DMS79 (cell line): Measurements from ENCODE around the gene SLC4A1.

Experiments used
- DNase-seq: peaks from one replicate; lab custom pipeline; 2025; lab: John Stamatoyannopoulos, UW

The SLC4A1 gene

GRCh38 chr17:44283344-44284023 is 15.5 kb upstream of the SLC4A1 start:
- no peak for DNase-seq

- no peak for DNase-seq
Observed at GRCh38 chr17:44282264-44282663, 14.3 kb upstream of the SLC4A1 start.

DNA sequence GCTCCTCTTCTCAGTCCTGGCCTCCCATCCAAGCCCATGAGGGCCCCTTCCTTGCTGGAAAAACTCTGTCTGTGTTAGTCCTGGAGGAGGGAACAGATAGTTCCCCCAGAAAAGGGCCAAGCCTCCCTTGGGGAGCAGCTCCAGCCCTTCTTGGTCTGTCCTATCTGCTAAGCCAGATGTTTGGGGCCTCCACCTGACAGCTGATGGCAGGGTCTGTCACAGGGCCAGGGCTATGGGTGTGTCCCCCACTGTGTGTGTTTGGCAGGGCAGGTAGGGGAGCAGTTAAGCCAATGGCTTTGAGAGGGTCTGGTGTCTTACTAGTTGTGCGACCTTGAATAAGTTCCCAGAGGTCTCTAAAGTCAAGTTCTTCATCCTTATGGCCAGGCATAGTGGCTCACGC is 13.6 kb upstream of the SLC4A1 start:
- no peak for DNase-seq

DNA sequence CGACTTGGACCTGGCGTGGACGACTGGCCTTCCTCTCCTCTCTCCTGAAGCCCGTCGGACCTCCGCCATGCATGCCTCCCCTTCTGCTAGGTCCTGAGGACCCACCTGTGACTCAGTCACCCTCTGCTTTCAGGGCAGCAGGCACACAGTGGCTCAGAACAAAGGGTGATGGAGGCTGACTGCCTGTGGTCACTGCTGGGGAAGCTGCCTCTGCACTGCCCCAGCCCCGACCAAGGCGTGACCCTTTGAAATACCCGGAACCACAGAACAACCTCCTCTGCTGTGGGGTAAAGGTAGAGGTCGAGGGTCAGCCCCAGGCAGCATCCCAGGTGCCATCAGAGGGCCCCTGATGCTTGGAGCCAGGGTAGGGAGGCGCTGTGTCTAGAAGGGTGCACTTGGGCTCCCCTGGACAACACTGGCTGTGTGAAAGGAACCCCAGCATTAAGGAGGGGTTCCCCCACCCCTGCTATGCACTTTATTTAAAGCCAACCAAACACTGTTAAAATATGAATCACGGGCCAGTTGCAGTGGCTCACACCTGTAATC is 12.5 kb upstream of the SLC4A1 start:
- DNase-seq: no peak

- DNase-seq: no peak
Observed at GRCh38 chr17:44279666-44280391, 11.9 kb upstream of the SLC4A1 start.

DNA sequence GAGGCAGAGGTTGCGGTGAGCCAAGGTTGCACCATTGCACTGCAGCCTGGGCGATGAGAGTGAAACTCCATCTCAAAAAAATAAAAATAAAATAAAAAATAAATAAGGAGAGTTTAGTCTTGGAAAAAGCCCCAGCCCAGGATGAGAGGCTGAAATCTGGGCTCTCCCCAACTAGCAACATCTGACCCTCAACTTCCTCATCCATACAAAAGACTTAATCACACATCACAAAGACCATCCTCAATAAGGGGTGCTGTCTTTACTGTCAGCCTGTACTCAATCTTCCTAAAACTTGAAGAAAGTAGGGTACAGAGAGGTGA is 11.4 kb upstream of the SLC4A1 start:
- no peak for DNase-seq

- DNase-seq: no peak
Observed at GRCh38 chr17:44277976-44278375, 10.0 kb upstream of the SLC4A1 start.

DNA sequence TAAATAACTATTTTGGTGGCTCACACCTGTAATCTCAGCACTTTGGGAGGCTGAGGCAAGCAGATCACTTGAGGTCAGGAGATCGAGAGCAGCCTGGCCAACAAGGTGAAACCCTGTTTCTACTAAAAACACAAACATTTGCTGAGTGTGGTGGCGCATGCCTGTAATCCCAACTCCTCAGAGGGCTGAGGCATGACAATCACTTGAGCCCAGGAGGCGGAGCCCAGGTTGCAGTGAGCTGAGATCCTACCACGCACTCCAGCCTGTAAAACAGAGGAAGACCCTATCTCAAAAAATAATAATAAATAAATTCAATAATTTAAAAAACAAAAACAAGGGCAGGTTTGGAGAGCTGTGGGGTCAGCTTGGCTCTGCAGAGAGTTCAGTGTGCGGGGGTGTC is 5.7 kb upstream of the SLC4A1 start:
- DNase-seq: no peak

DNA sequence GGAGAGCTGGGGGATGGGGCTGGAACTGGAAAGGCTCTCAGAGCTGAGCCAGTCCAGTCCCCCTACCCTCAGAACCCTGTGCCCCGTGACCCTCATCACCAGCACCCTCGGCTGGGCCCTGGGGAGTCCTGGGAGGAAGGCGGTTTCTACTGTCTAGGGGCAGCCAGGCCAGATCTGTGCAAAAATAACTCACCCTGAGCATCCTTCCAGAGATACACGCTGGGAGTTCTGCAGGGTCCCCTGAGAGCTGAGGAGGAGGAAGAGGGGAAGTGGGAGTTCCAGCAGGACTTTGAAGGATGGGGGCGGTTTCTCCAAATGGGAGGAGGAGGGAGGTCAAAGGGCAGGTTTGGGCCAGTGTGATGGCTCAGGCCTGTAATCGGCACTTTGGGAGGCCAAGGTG is 5.0 kb upstream of the SLC4A1 start:
- no peak for DNase-seq

DNA sequence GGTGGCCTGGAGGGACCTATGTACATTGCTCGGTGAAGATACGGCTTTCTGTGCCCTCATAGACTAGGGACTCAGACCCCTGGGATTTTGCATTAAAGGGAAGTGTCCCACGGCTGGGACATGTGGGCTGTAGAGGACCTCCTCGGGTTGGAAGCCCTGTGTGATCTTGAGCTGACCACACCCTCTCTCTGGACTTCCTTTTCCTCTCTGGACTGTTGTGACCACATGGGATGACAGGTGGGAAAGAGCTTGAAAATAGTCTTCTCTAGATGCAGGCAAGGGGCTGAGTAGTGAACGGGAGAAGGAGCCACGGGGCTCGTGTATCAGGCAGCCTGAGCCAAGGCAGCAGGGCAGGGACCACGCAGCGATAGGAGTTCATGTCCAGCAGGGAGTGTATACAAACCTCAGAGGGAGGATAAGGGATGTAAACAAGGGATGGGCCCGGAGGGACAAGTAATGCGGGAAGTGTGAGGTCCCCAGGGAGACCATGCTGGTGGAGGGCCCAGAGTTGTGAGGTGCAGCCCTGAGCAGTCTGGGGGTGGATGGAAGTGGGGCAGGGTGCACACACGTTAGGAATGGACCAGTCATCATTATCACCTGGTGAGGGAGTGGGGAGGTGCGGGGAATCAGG is 4.5 kb upstream of the SLC4A1 start:
- no peak for DNase-seq

DNA sequence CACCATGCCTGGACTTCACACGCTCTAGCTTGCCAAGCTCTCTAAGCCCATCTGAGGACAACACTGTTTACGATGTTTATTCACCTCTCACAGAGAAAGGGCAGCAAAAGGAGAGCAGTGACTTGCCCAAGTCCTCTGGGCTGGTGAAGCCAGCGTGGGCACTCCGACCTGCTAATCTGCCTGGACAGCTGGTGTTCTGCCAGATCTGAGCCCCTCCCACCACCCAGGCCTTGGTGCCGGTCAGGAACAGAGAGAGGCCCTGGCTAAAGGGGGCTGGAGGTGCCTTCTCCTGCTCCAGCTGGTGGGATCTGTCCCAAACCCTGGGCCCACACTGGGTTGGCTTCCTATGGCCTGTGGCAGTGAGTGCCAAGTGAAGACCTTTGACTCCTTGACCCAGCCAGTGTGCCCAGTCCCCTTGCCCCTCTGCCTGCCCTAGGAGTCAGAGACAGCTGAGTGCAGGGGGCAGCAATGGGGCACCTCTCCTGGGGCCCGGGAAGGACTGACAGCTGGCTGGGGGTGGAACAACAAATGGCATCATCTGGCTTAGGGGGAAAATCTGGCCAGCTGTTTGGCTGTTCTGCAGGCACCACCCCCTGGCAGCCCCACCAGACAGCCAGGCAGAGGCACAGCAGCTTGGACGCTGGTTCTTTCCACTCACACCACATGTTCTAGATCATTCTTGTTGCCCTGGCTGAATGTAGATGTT is 1.8 kb upstream of the SLC4A1 start:
- DNase-seq: no peak

GRCh38 chr17:44268709-44269534 is 987 bp upstream of the SLC4A1 start:
- no peak for DNase-seq

GRCh38 chr17:44267165-44267455 is 825 bp downstream of the SLC4A1 start:
- DNase-seq: no peak

DNA sequence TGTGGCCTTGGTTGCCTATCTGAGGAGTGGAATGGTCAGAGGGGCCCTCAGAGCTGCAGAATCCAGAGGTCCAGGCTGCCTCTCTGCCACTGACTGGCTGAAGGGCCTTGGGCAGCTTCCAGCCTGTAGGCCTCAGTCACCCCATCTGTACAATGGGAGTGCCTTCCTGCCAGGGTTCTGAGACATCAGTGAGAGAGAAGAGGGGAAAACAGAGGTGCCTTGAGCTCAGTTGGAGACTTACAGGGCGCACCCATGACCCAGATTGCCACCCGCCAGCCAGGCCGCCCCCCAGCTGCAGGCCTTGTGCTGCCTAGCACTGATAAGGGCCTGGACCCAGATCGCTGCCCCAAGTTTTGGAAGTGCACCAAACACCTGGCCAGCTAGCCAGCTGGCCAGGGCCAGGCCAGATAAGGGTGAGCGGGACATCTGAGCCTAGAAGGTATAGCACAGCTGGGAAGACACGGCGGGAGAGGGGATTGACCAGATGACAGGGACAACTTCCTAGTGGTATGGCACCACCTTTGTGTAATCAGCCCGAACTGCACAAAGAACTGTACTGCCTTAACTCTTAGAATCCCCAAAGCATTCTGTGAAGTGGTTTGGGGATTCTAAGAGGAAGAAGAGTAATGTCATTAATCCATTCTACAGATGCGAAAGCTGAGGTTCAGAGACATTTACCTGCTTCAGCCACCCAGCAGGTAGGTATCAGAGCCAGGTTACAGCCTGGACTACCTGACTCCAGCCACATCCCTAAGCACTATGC is 1.4 kb downstream of the SLC4A1 start:
- no peak for DNase-seq

- no peak for DNase-seq
Observed at GRCh38 chr17:44263345-44263902, 4.5 kb downstream of the SLC4A1 start.

- no peak for DNase-seq
Observed at GRCh38 chr17:44262654-44263225, 5.2 kb downstream of the SLC4A1 start.

DNA sequence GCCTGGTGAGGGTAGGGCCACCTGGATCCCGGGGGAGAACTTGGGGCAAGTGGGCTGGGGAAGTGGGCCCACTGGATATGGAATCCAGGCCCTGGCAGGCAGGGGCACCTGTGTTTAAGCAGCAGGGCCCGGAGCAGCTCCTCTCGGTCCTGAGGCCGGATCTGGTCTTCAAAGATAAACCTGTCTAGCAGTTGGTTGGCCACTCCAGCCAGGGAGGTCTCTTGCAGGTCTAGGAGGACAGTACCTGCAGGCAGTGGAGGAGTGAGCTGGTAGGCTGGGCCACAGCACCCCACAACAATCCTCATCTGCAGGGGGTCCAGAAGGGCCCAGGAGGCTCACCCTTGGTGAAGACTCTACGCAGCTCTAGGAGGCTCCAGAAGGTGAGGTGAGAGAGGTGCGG is 7.6 kb downstream of the SLC4A1 start:
- DNase-seq: no peak

DNA sequence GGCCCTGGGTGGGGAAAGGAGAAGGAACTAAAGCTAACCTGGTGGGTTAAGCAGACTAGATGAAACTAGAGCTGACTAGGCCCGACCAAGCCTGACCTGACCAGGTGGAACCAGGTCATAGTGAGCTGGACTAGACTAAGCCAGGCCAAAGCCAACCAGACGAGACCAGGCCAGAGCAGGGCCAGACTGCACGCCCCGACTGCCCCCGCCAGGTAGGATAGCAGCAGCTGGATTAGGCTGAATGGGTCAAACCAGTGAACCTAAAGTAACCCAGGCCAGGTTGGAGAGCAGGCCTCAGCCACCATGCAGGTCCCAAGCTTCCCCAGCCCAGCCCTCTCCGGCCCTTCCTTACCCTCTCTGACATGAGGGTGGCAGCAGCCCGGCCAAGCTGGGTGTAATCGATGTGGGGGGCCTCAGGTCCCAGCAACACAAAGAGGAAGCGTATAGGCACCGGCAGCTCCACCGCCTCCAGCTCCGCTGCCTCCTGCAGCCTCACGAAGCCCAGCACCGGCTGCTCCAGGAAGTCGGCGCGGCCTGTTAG is 9.1 kb downstream of the SLC4A1 start:
- DNase-seq: no peak

DNA sequence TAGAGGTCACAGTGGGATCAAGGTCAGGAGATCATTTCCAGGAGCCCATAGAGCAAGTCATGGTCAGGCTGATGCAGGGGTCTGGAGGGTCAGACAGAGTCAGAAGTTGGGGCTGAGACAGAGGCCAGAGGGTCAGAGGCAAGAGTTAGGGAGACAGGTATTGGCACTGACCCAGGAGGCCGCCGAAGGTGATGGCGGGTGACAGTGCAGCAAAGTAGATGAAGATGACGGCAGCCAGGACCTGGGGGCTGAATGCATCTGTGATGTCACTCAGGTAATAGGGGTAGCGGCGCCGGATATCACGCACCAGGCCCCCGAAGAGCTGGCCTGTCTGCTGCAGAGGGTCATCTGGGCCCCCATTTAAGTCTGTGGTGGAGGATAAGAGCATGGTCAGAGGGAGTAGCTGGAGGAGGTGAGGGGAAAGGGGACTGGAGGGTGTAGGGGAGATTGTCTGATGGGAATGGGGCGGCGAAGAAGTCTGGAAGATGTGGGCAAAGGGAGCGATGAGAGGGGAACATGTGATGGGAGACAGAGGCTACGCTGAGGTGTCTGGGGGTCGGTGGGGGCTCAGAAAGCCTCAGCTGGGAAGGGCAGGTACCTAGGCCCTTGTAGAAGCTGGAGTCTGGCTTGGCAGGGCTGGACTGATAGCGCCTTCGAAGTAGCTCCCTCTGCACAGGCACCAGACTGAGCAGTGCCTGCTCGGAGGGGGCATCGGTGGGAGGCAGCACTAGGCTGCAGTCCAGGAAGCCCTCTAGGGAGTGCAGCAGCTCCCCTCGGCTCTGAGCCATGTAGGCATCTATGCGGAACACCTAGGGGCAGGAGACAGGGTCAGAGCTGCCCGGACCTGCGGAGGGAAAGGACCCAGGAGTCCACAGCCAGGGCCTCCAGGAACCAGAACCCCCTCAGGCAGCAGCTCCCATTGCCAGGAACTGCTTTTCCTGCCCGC is 9.8 kb downstream of the SLC4A1 start:
- no peak for DNase-seq
